Head of caudate nucleus (tissue), 42 donors: Measurements from ENCODE around the gene SYNE3.

ENCODE experiments used
- DNase-seq, 42 donors: peaks; one replicate each; pipeline versions ENCODE4 v3.0.0 to v3.0.0-alpha.2; 2020 to 2021; ENCODE audit warnings: mixed read lengths in 7 of 42
- intact Hi-C: fragments of 100-400 bp; cut with DNase I; formaldehyde crosslinking; loops from one replicate; pipeline ENCODE4 v1.15.0; 2022

SYNE3 gene

DNA sequence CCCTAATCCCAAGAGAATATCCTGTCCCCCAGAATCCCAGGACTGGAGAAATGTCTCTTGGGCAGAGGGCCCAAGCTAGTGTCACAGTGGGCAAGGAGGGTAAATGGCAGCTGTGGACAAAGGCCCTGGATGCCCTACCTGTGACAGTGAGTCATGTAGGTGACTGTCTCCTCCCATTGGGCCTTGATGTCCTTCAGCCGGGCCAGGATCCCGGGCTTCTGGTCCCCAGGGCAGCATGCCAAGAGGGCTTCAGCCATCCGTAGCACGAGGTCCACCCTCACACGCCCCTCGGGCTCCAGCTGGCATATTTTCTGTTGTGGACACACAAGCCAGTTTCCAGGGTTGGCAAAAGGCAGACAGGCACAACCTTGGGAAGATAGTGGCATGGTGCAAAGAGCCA lies 48.8 kb downstream of the SYNE3 start:
- DNase-seq, result no peak
- intact Hi-C loops, result no loop called here

DNA sequence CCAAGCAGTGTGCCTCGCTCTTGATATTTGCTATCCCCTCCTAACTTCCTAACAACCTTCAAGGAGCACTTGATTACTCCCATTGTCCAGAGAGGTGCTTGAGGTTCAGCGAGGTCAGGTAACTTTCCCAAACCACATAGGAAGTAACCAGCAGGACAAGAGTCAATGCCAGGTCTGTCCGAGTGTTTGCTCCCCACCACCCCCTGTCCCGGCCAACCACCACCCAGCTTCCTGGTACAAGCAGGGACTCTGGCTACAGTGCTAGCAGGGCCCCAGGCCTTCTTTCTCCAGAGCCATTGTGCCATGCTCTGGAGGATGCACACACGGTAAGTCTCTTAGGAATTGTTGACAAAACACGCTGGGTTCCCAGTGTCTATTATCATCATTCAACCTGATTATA lies 49.2 kb downstream of the SYNE3 start:
- DNase-seq, result no peak
- intact Hi-C loops, result no loop called here
